Neural crest cell (in vitro differentiated cells): ENCODE results near the gene TMEM61. TPM values are rescaled to one million over a fixed set of nuclear protein-coding genes. Genes with fewer than 3 reads are reported as not detected.

Experiments
- DNase-seq: peaks from one replicate; pipeline ENCODE4 v3.0.0; 2021; ENCODE audit warnings: low read depth, mixed read lengths, low spot score
- H3K27ac Mint-ChIP-seq: one replicate; pipeline ENCODE4 v1.8.0; 2021; ENCODE audit warnings: mild to moderate bottlenecking, mixed read lengths; ENCODE audit not compliant: unreplicated experiment
- H3K27me3 Mint-ChIP-seq: 2 replicates; pipeline ENCODE4 v1.8.0; 2021; ENCODE audit warnings: low read depth, mild to moderate bottlenecking, mixed read lengths
- H3K36me3 Mint-ChIP-seq: 2 replicates; pipeline ENCODE4 v1.8.0; 2021; ENCODE audit warnings: low read depth, mild to moderate bottlenecking, mixed read lengths
- H3K4me1 Mint-ChIP-seq: 2 replicates; pipeline ENCODE4 v1.8.0; 2021; ENCODE audit warnings: mixed read lengths
- H3K4me3 Mint-ChIP-seq: one replicate; pipeline ENCODE4 v1.8.0; 2021; ENCODE audit warnings: mild to moderate bottlenecking, mixed read lengths
- H3K9me3 Mint-ChIP-seq: 2 replicates; pipeline ENCODE4 v1.8.0; 2021; ENCODE audit warnings: mixed read lengths
- CTCF ChIP-seq: fragments of 200-600 bp; sonication (generic); conservative IDR thresholded peaks from 2 replicates; pipeline ENCODE4 v1.5.0; 2021; ENCODE audit warnings: antibody characterized with exemption, mild to moderate bottlenecking
- total RNA-seq: library from RNA; stranded (reverse); gene quantifications from 2 replicates; pipeline ENCODE4 v1.2.1, GENCODE V29; 2021

The TMEM61 gene
- total RNA-seq, 1 donor from 2014 or later: not detected

GRCh38 chr1:54990916-54991315 lies 10.5 kb downstream of the TMEM61 start:
- no peaks in the 10 kb centered on the region for H3K36me3 Mint-ChIP-seq
- no peak overlapping the region for H3K27ac Mint-ChIP-seq
- no peak for DNase-seq
- peaks cover 10% of the 10 kb centered on the region for H3K4me1 Mint-ChIP-seq
- peaks cover 28% of the 10 kb centered on the region for H3K27me3 Mint-ChIP-seq
- TF ChIP-seq CTCF: no peak
- no peaks in the 10 kb centered on the region for H3K9me3 Mint-ChIP-seq
- H3K4me3 Mint-ChIP-seq: no peak overlapping the region

GRCh38 chr1:54991939-54992338 lies 11.5 kb downstream of the TMEM61 start:
- H3K36me3 Mint-ChIP-seq: no peaks in the 10 kb centered on the region
- H3K4me1 Mint-ChIP-seq: peaks cover 15% of the 10 kb centered on the region
- DNase-seq: no peak
- no peak for TF ChIP-seq CTCF
- H3K27me3 Mint-ChIP-seq: peaks cover 38% of the 10 kb centered on the region
- no peak overlapping the region for H3K4me3 Mint-ChIP-seq
- no peaks in the 10 kb centered on the region for H3K9me3 Mint-ChIP-seq
- H3K27ac Mint-ChIP-seq: no peak overlapping the region

GRCh38 chr1:54993140-54993539 lies 12.7 kb downstream of the TMEM61 start:
- H3K27me3 Mint-ChIP-seq: peaks cover 48% of the 10 kb centered on the region
- H3K4me3 Mint-ChIP-seq: no peak overlapping the region
- DNase-seq: no peak
- H3K36me3 Mint-ChIP-seq: no peaks in the 10 kb centered on the region
- H3K4me1 Mint-ChIP-seq: peaks cover 19% of the 10 kb centered on the region
- no peak for TF ChIP-seq CTCF
- no peak overlapping the region for H3K27ac Mint-ChIP-seq
- no peaks in the 10 kb centered on the region for H3K9me3 Mint-ChIP-seq

- TF ChIP-seq CTCF: no peak
- Mint-ChIP-seq H3K4me3 (no peak overlapping the region), H3K36me3 (no peaks in the 10 kb centered on the region), H3K9me3 (no peaks in the 10 kb centered on the region), H3K27ac (no peak overlapping the region), H3K27me3 (peaks cover 57% of the 10 kb centered on the region), H3K4me1 (peaks cover 19% of the 10 kb centered on the region)
- no peak for DNase-seq
Measured at GRCh38 chr1:54994355-54994990, 14.0 kb downstream of the TMEM61 start.

- no peak for DNase-seq
- Mint-ChIP-seq H3K36me3 (no peaks in the 10 kb centered on the region), H3K27ac (no peak overlapping the region), H3K9me3 (no peaks in the 10 kb centered on the region), H3K4me3 (no peak overlapping the region), H3K4me1 (peaks cover 19% of the 10 kb centered on the region), H3K27me3 (peaks cover 61% of the 10 kb centered on the region)
- no peak for TF ChIP-seq CTCF
Measured at GRCh38 chr1:54995013-54995760, 14.8 kb downstream of the TMEM61 start.
